ENCODE data around the gene IFT122. TPM values are rescaled to one million over a fixed set of nuclear protein-coding genes. Genes with fewer than 3 reads are reported as not detected.
A peak's percentile ranks its signal among the peaks of the same experiment; 100 is the strongest.
"Not testable (repeated sequence)": the region's sequence is repeated elsewhere in the genome, so short reads cannot be mapped to it uniquely, and the experiment has no call there.

The IFT122 gene, protein sequence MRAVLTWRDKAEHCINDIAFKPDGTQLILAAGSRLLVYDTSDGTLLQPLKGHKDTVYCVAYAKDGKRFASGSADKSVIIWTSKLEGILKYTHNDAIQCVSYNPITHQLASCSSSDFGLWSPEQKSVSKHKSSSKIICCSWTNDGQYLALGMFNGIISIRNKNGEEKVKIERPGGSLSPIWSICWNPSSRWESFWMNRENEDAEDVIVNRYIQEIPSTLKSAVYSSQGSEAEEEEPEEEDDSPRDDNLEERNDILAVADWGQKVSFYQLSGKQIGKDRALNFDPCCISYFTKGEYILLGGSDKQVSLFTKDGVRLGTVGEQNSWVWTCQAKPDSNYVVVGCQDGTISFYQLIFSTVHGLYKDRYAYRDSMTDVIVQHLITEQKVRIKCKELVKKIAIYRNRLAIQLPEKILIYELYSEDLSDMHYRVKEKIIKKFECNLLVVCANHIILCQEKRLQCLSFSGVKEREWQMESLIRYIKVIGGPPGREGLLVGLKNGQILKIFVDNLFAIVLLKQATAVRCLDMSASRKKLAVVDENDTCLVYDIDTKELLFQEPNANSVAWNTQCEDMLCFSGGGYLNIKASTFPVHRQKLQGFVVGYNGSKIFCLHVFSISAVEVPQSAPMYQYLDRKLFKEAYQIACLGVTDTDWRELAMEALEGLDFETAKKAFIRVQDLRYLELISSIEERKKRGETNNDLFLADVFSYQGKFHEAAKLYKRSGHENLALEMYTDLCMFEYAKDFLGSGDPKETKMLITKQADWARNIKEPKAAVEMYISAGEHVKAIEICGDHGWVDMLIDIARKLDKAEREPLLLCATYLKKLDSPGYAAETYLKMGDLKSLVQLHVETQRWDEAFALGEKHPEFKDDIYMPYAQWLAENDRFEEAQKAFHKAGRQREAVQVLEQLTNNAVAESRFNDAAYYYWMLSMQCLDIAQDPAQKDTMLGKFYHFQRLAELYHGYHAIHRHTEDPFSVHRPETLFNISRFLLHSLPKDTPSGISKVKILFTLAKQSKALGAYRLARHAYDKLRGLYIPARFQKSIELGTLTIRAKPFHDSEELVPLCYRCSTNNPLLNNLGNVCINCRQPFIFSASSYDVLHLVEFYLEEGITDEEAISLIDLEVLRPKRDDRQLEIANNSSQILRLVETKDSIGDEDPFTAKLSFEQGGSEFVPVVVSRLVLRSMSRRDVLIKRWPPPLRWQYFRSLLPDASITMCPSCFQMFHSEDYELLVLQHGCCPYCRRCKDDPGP
- total RNA-seq (19.3 TPM), polyA plus RNA-seq (1 to 10 TPM; 2.5 to 5.3 (median 3.8) TPM)

GRCh38 chr3:129439817-129440617 lies at the start of gene IFT122, which contains the start of gene MBD4:
IFT122 (plus strand) TSS chr3:129440224; CDS start chr3:129440331, 107 bp downstream.
MBD4 (minus strand) TSS chr3:129439948; CDS start chr3:129439833, 115 bp downstream.
- H3K9me3 ChIP-seq (ENCODE audit: control insufficient read depth in 2 of 2, low read length in 2 of 2), result no peaks in the 10 kb centered on the region
- peaks cover 49% of the 10 kb centered on the region for H3K4me1 ChIP-seq (ENCODE audit: control insufficient read depth, insufficient read depth, low read length, poor library complexity, severe bottlenecking)

DNA sequence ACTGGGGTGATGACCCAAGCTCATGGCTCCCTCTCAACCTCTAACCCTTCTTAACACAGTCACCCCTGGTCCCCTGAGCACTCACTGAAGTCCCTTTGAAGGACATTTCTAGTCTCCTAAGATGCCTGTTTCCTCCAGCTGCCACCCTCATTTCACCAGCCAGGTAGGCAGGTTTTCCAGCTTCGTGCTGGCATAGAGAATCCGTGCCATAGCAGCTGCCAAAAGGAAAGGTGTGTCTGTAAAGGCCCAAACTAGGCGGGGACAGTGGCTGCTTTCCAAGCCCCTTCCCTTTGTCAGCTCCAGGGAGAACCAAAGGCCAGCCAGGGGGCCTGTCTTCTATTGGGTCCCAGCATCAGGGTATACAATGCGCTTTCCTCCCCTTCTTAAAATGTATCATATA lies 48.4 kb upstream of the IFT122 start:
- not testable (repeated sequence) for H3K4me3 ChIP-seq (ENCODE audit: low read depth, low read length); DNase-seq; ATAC-seq (ENCODE audit: low read depth in 2 of 2); H3K27ac Mint-ChIP-seq; H3K4me3 Mint-ChIP-seq; H3K9me3 Mint-ChIP-seq; H3K27me3 ChIP-seq (ENCODE audit: control insufficient read depth, insufficient read depth, low read length); H3K4me1 ChIP-seq (ENCODE audit: control insufficient read depth, insufficient read depth, low read length, poor library complexity, severe bottlenecking); H3K27ac ChIP-seq (ENCODE audit: insufficient read depth, low read length, poor library complexity, severe bottlenecking); H3K27me3 Mint-ChIP-seq; H3K9me3 ChIP-seq (ENCODE audit: control insufficient read depth in 2 of 2, low read length in 2 of 2)
- H3K36me3 Mint-ChIP-seq, result peaks cover 58% of the 10 kb centered on the region
- peaks cover 66% of the 10 kb centered on the region for H3K36me3 ChIP-seq (ENCODE audit: control insufficient read depth, insufficient read depth, low read length)
- H3K4me1 Mint-ChIP-seq, result peaks cover 0 to 18% (median 15%) of the 10 kb centered on the region in 4 donors

More at GRCh38 chr3:129439817-129440617, at the start of gene IFT122, which contains the start of gene MBD4:
- Histone ChIP-seq H3K36me3 (ENCODE audit: control insufficient read depth, insufficient read depth, low read length) (peaks cover 15% of the 10 kb centered on the region), H3K27ac (ENCODE audit: insufficient read depth, low read length, poor library complexity, severe bottlenecking) (peak within 1 kb of the TSS; percentile 92), H3K4me3 (ENCODE audit: low read depth, low read length) (peak within 1 kb of the TSS; percentile 92), H3K27me3 (ENCODE audit: control insufficient read depth, insufficient read depth, low read length) (no peaks in the 10 kb centered on the region)
- Mint-ChIP-seq H3K27me3 (no peaks in the 10 kb centered on the region), H3K36me3 (peaks cover 13% of the 10 kb centered on the region), H3K9me3 (no peaks in the 10 kb centered on the region), H3K27ac (peak within 1 kb of the TSS; percentile 96 to 99 (median 97)), H3K4me1 (peaks cover 28 to 85% (median 53%) of the 10 kb centered on the region in 4 donors), H3K4me3 (peak within 1 kb of the TSS; percentile 93 to 98 (median 94))
- peak; percentile 88 to 93 for ATAC-seq (ENCODE audit: low read depth in 2 of 2)
- peak; percentile 99 to 100 (median 99) for DNase-seq

- not testable (repeated sequence) for H3K4me1 ChIP-seq (ENCODE audit: control insufficient read depth, insufficient read depth, low read length, poor library complexity, severe bottlenecking); H3K27me3 Mint-ChIP-seq; H3K9me3 ChIP-seq (ENCODE audit: control insufficient read depth in 2 of 2, low read length in 2 of 2); H3K4me3 Mint-ChIP-seq; H3K27me3 ChIP-seq (ENCODE audit: control insufficient read depth, insufficient read depth, low read length); ATAC-seq (ENCODE audit: low read depth in 2 of 2); H3K27ac Mint-ChIP-seq; H3K4me3 ChIP-seq (ENCODE audit: low read depth, low read length); DNase-seq; H3K27ac ChIP-seq (ENCODE audit: insufficient read depth, low read length, poor library complexity, severe bottlenecking); H3K9me3 Mint-ChIP-seq
- H3K36me3 Mint-ChIP-seq, result peaks cover 56% of the 10 kb centered on the region
- peaks cover 61% of the 10 kb centered on the region for H3K36me3 ChIP-seq (ENCODE audit: control insufficient read depth, insufficient read depth, low read length)
- H3K4me1 Mint-ChIP-seq, result peaks cover 0 to 24% (median 18%) of the 10 kb centered on the region in 4 donors
Measured at GRCh38 chr3:129392106-129392887, 47.7 kb upstream of the IFT122 start.

GRCh38 chr3:129393271-129393670 lies 46.8 kb upstream of the IFT122 start:
- no peak overlapping the region for H3K27ac Mint-ChIP-seq
- H3K4me3 ChIP-seq (ENCODE audit: low read depth, low read length), result no peak overlapping the region
- H3K9me3 Mint-ChIP-seq, result peaks cover 0 to 1% (median 0%) of the 10 kb centered on the region in 7 donors
- ATAC-seq (ENCODE audit: low read depth in 2 of 2) (no peak), DNase-seq (no peak)
- H3K36me3 Mint-ChIP-seq, result peaks cover 53% of the 10 kb centered on the region
- H3K4me1 ChIP-seq (ENCODE audit: control insufficient read depth, insufficient read depth, low read length, poor library complexity, severe bottlenecking), result peaks cover 16% of the 10 kb centered on the region
- H3K27me3 Mint-ChIP-seq, result no peaks in the 10 kb centered on the region
- peaks cover 52% of the 10 kb centered on the region for H3K36me3 ChIP-seq (ENCODE audit: control insufficient read depth, insufficient read depth, low read length)
- H3K4me1 Mint-ChIP-seq, result peaks cover 0 to 34% (median 25%) of the 10 kb centered on the region in 4 donors
- H3K4me3 Mint-ChIP-seq, result no peak overlapping the region
- H3K27me3 ChIP-seq (ENCODE audit: control insufficient read depth, insufficient read depth, low read length), result no peaks in the 10 kb centered on the region
- H3K9me3 ChIP-seq (ENCODE audit: control insufficient read depth in 2 of 2, low read length in 2 of 2), result no peaks in the 10 kb centered on the region
- H3K27ac ChIP-seq (ENCODE audit: insufficient read depth, low read length, poor library complexity, severe bottlenecking), result no peak overlapping the region

DNA sequence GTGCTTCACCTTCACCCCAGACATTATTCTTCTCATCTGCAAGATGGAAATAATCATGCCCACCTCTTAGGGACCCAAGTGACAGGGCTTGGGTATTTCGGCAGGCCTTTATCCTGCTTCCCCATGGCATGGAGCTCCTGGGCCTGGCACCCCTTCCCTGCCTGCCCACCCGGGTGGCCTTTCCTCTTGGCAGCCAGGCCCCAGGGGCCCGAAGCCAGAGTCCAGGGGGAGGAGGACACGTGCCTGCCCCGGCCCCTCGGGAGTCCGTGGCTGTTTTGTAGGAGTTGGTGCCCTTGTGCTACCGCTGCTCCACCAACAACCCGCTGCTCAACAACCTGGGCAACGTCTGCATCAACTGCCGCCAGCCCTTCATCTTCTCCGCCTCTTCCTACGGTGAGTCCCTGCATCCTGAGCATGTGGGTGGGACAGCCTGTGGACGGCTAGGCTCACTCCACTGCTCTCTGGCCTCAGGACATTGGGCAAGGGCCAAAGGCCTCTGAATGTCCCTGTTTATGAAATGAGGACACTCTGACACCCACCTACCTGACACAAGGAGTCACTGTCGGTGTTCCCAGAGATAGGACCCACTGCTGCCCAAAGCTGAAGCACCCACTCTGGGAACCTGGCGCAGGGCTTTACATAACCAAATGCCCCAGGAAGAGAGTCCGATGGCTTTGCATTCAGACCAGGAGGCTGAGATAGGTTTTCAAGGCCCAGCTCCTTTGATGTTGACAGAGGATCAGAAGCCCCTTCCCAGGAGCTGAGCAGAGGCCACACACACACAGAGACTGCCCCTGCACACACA lies 46.1 kb upstream of the IFT122 start:
- H3K27ac ChIP-seq (ENCODE audit: insufficient read depth, low read length, poor library complexity, severe bottlenecking); ATAC-seq (ENCODE audit: low read depth in 2 of 2); H3K27me3 Mint-ChIP-seq; H3K9me3 Mint-ChIP-seq; H3K9me3 ChIP-seq (ENCODE audit: control insufficient read depth in 2 of 2, low read length in 2 of 2); H3K27ac Mint-ChIP-seq; DNase-seq; H3K4me3 ChIP-seq (ENCODE audit: low read depth, low read length); H3K27me3 ChIP-seq (ENCODE audit: control insufficient read depth, insufficient read depth, low read length); H3K4me3 Mint-ChIP-seq: not testable (repeated sequence)
- peaks cover 46% of the 10 kb centered on the region for H3K36me3 Mint-ChIP-seq
- Histone ChIP-seq H3K4me1 (ENCODE audit: control insufficient read depth, insufficient read depth, low read length, poor library complexity, severe bottlenecking) (peaks cover 21% of the 10 kb centered on the region), H3K36me3 (ENCODE audit: control insufficient read depth, insufficient read depth, low read length) (peaks cover 48% of the 10 kb centered on the region)
- peaks cover 0 to 40% (median 30%) of the 10 kb centered on the region in 4 donors for H3K4me1 Mint-ChIP-seq

GRCh38 chr3:129398803-129399144 lies 41.2 kb upstream of the IFT122 start:
- Histone ChIP-seq H3K27ac (ENCODE audit: insufficient read depth, low read length, poor library complexity, severe bottlenecking) (peak overlapping the region; percentile 89), H3K27me3 (ENCODE audit: control insufficient read depth, insufficient read depth, low read length) (no peaks in the 10 kb centered on the region), H3K4me3 (ENCODE audit: low read depth, low read length) (peak overlapping the region; percentile 98), H3K4me1 (ENCODE audit: control insufficient read depth, insufficient read depth, low read length, poor library complexity, severe bottlenecking) (peaks cover 21% of the 10 kb centered on the region), H3K36me3 (ENCODE audit: control insufficient read depth, insufficient read depth, low read length) (peaks cover 13% of the 10 kb centered on the region), H3K9me3 (ENCODE audit: control insufficient read depth in 2 of 2, low read length in 2 of 2) (no peaks in the 10 kb centered on the region)
- peak in 1 of 2 donors; percentile 26 for ATAC-seq (ENCODE audit: low read depth in 2 of 2)
- Mint-ChIP-seq H3K9me3 (peaks cover 0 to 1% (median 0%) of the 10 kb centered on the region in 7 donors), H3K4me3 (peak overlapping the region; percentile 97 to 99 (median 98)), H3K27me3 (no peaks in the 10 kb centered on the region), H3K4me1 (peaks cover 6 to 53% (median 39%) of the 10 kb centered on the region in 4 donors), H3K27ac (peak overlapping the region; percentile 98 to 99 (median 98)), H3K36me3 (peaks cover 20% of the 10 kb centered on the region)
- DNase-seq, result peak in 1 of 3 donors; percentile 20
